Panc1 (cell line): ENCODE measurements around the gene OR5H6. TPM values are rescaled to one million over a fixed set of nuclear protein-coding genes. Genes with fewer than 3 reads are reported as not detected.

Experiments used
- total RNA-seq: library from RNA; stranded (reverse); gene quantifications from one replicate; pipeline ENCODE4 v1.2.1, GENCODE V29; 2021; ENCODE audit not compliant: unreplicated experiment

Gene OR5H6
- total RNA-seq, 1 experiment from 2014 or later, result not detected

Other genes with a start within 250 kb of the OR5H6 start
- gene GABRR3, start 228.9 kb upstream of the OR5H6 start, total RNA-seq, result not detected
- gene OR5AC2, start 177.1 kb upstream of the OR5H6 start, total RNA-seq, result not detected
- gene OR5H1, start 133.5 kb upstream of the OR5H6 start, total RNA-seq, result not detected
- gene OR5H14, start 116.8 kb upstream of the OR5H6 start, total RNA-seq, result not detected
- not detected for gene OR5H15, start 97.5 kb upstream of the OR5H6 start, total RNA-seq
- gene OR5H2, start 18.3 kb downstream of the OR5H6 start, total RNA-seq, result not detected
- not detected for gene OR5K4, start 89.6 kb downstream of the OR5H6 start, total RNA-seq
- not detected for gene OR5K3, start 126.4 kb downstream of the OR5H6 start, total RNA-seq
- not detected for gene OR5K1, start 199.0 kb downstream of the OR5H6 start, total RNA-seq
- not detected for gene OR5K2, start 233.4 kb downstream of the OR5H6 start, total RNA-seq